Activated T-helper 17 cell treated with anti-CD3 and anti-CD28 coated beads, Interleukin-2, amount 50 U/mL, for 72 hours (primary cell): ENCODE results near the gene NXNL2. TPM values are rescaled to one million over a fixed set of nuclear protein-coding genes. Genes with fewer than 3 reads are reported as not detected.
A peak's percentile ranks its signal among the peaks of the same experiment; 100 is the strongest.

Source experiments
- ATAC-seq: fragments of 150-1000 bp; cut with Tn5 transposase; replicated peaks from 2 replicates; pipeline ENCODE4 v1.10.0; 2021; ENCODE audit warnings: mild to moderate bottlenecking, moderate library complexity
- H3K27ac Mint-ChIP-seq: one replicate; pipeline ENCODE4 v1.8.0; 2022; ENCODE audit warnings: mixed read lengths
- H3K27me3 Mint-ChIP-seq: one replicate; pipeline ENCODE4 v1.8.0; 2022; ENCODE audit warnings: mixed read lengths
- H3K36me3 Mint-ChIP-seq: one replicate; pipeline ENCODE4 v1.8.0; 2022; ENCODE audit warnings: low read depth, mild to moderate bottlenecking, mixed read lengths
- H3K4me1 Mint-ChIP-seq: one replicate; pipeline ENCODE4 v1.8.0; 2022; ENCODE audit warnings: mixed read lengths
- H3K4me3 Mint-ChIP-seq: one replicate; pipeline ENCODE4 v1.8.0; 2022; ENCODE audit warnings: mild to moderate bottlenecking, mixed read lengths
- H3K9me3 Mint-ChIP-seq: one replicate; pipeline ENCODE4 v1.8.0; 2022; ENCODE audit warnings: mixed read lengths
- total RNA-seq, 2 donors: library from RNA; stranded (reverse); gene quantifications; one replicate each; pipeline ENCODE4 v1.2.3, GENCODE V29; 2022

The NXNL2 gene
- total RNA-seq, 2 donors from 2014 or later = not detected

- ATAC-seq = no peak
- no peak overlapping the region for H3K4me3 Mint-ChIP-seq
- H3K27me3 Mint-ChIP-seq = peaks cover 32% of the 10 kb centered on the region
- H3K9me3 Mint-ChIP-seq = no peaks in the 10 kb centered on the region
- H3K36me3 Mint-ChIP-seq = no peaks in the 10 kb centered on the region
- H3K4me1 Mint-ChIP-seq = no peaks in the 10 kb centered on the region
- no peak overlapping the region for H3K27ac Mint-ChIP-seq
Observed at GRCh38 chr9:88540251-88540763, 5.3 kb downstream of the NXNL2 start.

- H3K4me3 Mint-ChIP-seq = no peak overlapping the region
- H3K36me3 Mint-ChIP-seq = no peaks in the 10 kb centered on the region
- H3K27me3 Mint-ChIP-seq = peaks cover 28% of the 10 kb centered on the region
- H3K27ac Mint-ChIP-seq = no peak overlapping the region
- no peaks in the 10 kb centered on the region for H3K4me1 Mint-ChIP-seq
- H3K9me3 Mint-ChIP-seq = peaks cover 2% of the 10 kb centered on the region
- ATAC-seq = no peak
Observed at GRCh38 chr9:88544245-88544644, 9.3 kb downstream of the NXNL2 start.

GRCh38 chr9:88551546-88552137, 16.7 kb downstream of the NXNL2 start:
- Mint-ChIP-seq H3K4me3 (no peak overlapping the region), H3K36me3 (no peaks in the 10 kb centered on the region), H3K4me1 (no peaks in the 10 kb centered on the region), H3K27me3 (peaks cover 27% of the 10 kb centered on the region), H3K27ac (no peak overlapping the region), H3K9me3 (peaks cover 6% of the 10 kb centered on the region)
- peak; percentile 52 for ATAC-seq

- Mint-ChIP-seq H3K4me3 (no peak overlapping the region), H3K9me3 (peaks cover 6% of the 10 kb centered on the region), H3K27ac (no peak overlapping the region), H3K27me3 (peaks cover 25% of the 10 kb centered on the region), H3K36me3 (no peaks in the 10 kb centered on the region), H3K4me1 (no peaks in the 10 kb centered on the region)
- ATAC-seq = no peak
Observed at GRCh38 chr9:88553350-88553749, 18.4 kb downstream of the NXNL2 start.

GRCh38 chr9:88555268-88555980, 20.4 kb downstream of the NXNL2 start:
- Mint-ChIP-seq H3K36me3 (no peaks in the 10 kb centered on the region), H3K27ac (no peak overlapping the region), H3K4me1 (no peaks in the 10 kb centered on the region), H3K27me3 (peaks cover 18% of the 10 kb centered on the region), H3K4me3 (no peak overlapping the region), H3K9me3 (no peaks in the 10 kb centered on the region)
- no peak for ATAC-seq

GRCh38 chr9:88559661-88560060, 24.7 kb downstream of the NXNL2 start:
- peaks cover 19% of the 10 kb centered on the region for H3K27me3 Mint-ChIP-seq
- H3K27ac Mint-ChIP-seq = no peak overlapping the region
- no peaks in the 10 kb centered on the region for H3K36me3 Mint-ChIP-seq
- H3K4me1 Mint-ChIP-seq = no peaks in the 10 kb centered on the region
- H3K4me3 Mint-ChIP-seq = no peak overlapping the region
- no peak for ATAC-seq
- no peaks in the 10 kb centered on the region for H3K9me3 Mint-ChIP-seq

- H3K4me3 Mint-ChIP-seq = no peak overlapping the region
- ATAC-seq = peak; percentile 98
- peaks cover 4% of the 10 kb centered on the region for H3K4me1 Mint-ChIP-seq
- H3K27me3 Mint-ChIP-seq = peaks cover 14% of the 10 kb centered on the region
- H3K36me3 Mint-ChIP-seq = no peaks in the 10 kb centered on the region
- H3K9me3 Mint-ChIP-seq = no peaks in the 10 kb centered on the region
- H3K27ac Mint-ChIP-seq = no peak overlapping the region
Observed at GRCh38 chr9:88567870-88568269, 32.9 kb downstream of the NXNL2 start.

GRCh38 chr9:88571419-88571818, 36.4 kb downstream of the NXNL2 start:
- no peak overlapping the region for H3K4me3 Mint-ChIP-seq
- no peak for ATAC-seq
- peaks cover 4% of the 10 kb centered on the region for H3K4me1 Mint-ChIP-seq
- H3K27me3 Mint-ChIP-seq = peaks cover 26% of the 10 kb centered on the region
- no peaks in the 10 kb centered on the region for H3K36me3 Mint-ChIP-seq
- no peaks in the 10 kb centered on the region for H3K9me3 Mint-ChIP-seq
- no peak overlapping the region for H3K27ac Mint-ChIP-seq

- H3K36me3 Mint-ChIP-seq = no peaks in the 10 kb centered on the region
- peaks cover 23% of the 10 kb centered on the region for H3K27me3 Mint-ChIP-seq
- peaks cover 4% of the 10 kb centered on the region for H3K4me1 Mint-ChIP-seq
- no peak for ATAC-seq
- H3K4me3 Mint-ChIP-seq = no peak overlapping the region
- no peak overlapping the region for H3K27ac Mint-ChIP-seq
- no peaks in the 10 kb centered on the region for H3K9me3 Mint-ChIP-seq
Observed at GRCh38 chr9:88572684-88573083, 37.7 kb downstream of the NXNL2 start.

GRCh38 chr9:88574953-88575352, 40.0 kb downstream of the NXNL2 start:
- H3K36me3 Mint-ChIP-seq = no peaks in the 10 kb centered on the region
- no peak overlapping the region for H3K27ac Mint-ChIP-seq
- H3K9me3 Mint-ChIP-seq = no peaks in the 10 kb centered on the region
- H3K4me3 Mint-ChIP-seq = no peak overlapping the region
- H3K27me3 Mint-ChIP-seq = peaks cover 19% of the 10 kb centered on the region
- no peaks in the 10 kb centered on the region for H3K4me1 Mint-ChIP-seq
- no peak for ATAC-seq

GRCh38 chr9:88577256-88578120, 42.5 kb downstream of the NXNL2 start:
- H3K27ac Mint-ChIP-seq = no peak overlapping the region
- H3K4me1 Mint-ChIP-seq = no peaks in the 10 kb centered on the region
- no peak for ATAC-seq
- no peak overlapping the region for H3K4me3 Mint-ChIP-seq
- H3K9me3 Mint-ChIP-seq = no peaks in the 10 kb centered on the region
- peaks cover 23% of the 10 kb centered on the region for H3K27me3 Mint-ChIP-seq
- H3K36me3 Mint-ChIP-seq = no peaks in the 10 kb centered on the region

- ATAC-seq = peak; percentile 78
- no peaks in the 10 kb centered on the region for H3K9me3 Mint-ChIP-seq
- H3K27me3 Mint-ChIP-seq = peaks cover 21% of the 10 kb centered on the region
- H3K27ac Mint-ChIP-seq = no peak overlapping the region
- no peaks in the 10 kb centered on the region for H3K4me1 Mint-ChIP-seq
- H3K4me3 Mint-ChIP-seq = no peak overlapping the region
- H3K36me3 Mint-ChIP-seq = no peaks in the 10 kb centered on the region
Observed at GRCh38 chr9:88578121-88579049, 43.4 kb downstream of the NXNL2 start.

- ATAC-seq = no peak
- H3K4me3 Mint-ChIP-seq = no peak overlapping the region
- H3K4me1 Mint-ChIP-seq = no peaks in the 10 kb centered on the region
Observed at GRCh38 chr9:88579050-88579715, 44.2 kb downstream of the NXNL2 start.

More at GRCh38 chr9:88579050-88579715, 44.2 kb downstream of the NXNL2 start:
- peaks cover 18% of the 10 kb centered on the region for H3K27me3 Mint-ChIP-seq
- H3K9me3 Mint-ChIP-seq = no peaks in the 10 kb centered on the region
- H3K27ac Mint-ChIP-seq = no peak overlapping the region
- no peaks in the 10 kb centered on the region for H3K36me3 Mint-ChIP-seq
